H9 (cell line): Measurements from ENCODE around the gene FHOD3. TPM values are rescaled to one million over a fixed set of nuclear protein-coding genes. Genes with fewer than 3 reads are reported as not detected.

ENCODE experiments used
- DNase-seq: peaks from one replicate; pipeline ENCODE4 v3.0.0-alpha.2; 2017
- H2AFZ ChIP-seq: one replicate; pipeline ENCODE4 v1.6.1; 2013; ENCODE audit warnings: mild to moderate bottlenecking, low read length, control low read depth, moderate library complexity
- H2AK5ac ChIP-seq: 2 replicates; pipeline ENCODE4 v1.6.1; 2013; ENCODE audit warnings: low read length, control low read depth, mixed read lengths; ENCODE audit not compliant: insufficient read length
- H2BK120ac ChIP-seq: one replicate; pipeline ENCODE4 v1.6.1; 2013; ENCODE audit warnings: low read depth, mild to moderate bottlenecking, low read length, control low read depth, inconsistent platforms; ENCODE audit not compliant: poor library complexity, severe bottlenecking
- H2BK12ac ChIP-seq: 2 replicates; pipeline ENCODE4 v1.6.1; 2013; ENCODE audit warnings: low read length, control low read depth, mixed read lengths, low read depth; ENCODE audit not compliant: insufficient read length
- H2BK15ac ChIP-seq: 2 replicates; pipeline ENCODE4 v1.6.1; 2013; ENCODE audit warnings: low read depth, low read length, control low read depth
- H2BK20ac ChIP-seq: one replicate; pipeline ENCODE4 v1.6.1; 2013; ENCODE audit warnings: low read depth, mild to moderate bottlenecking, low read length, control low read depth, inconsistent platforms; ENCODE audit not compliant: poor library complexity, severe bottlenecking
- H2BK5ac ChIP-seq: 2 replicates; pipeline ENCODE4 v1.6.1; 2013; ENCODE audit warnings: low read length, control low read depth, mixed read lengths; ENCODE audit not compliant: insufficient read length
- H3K14ac ChIP-seq: 2 replicates; pipeline ENCODE4 v1.6.1; 2013; ENCODE audit warnings: low read length, control low read depth; ENCODE audit not compliant: insufficient read depth
- H3K18ac ChIP-seq: 2 replicates; pipeline ENCODE4 v1.6.1; 2013; ENCODE audit warnings: low read depth, mild to moderate bottlenecking, mixed read lengths, low read length, control low read depth; ENCODE audit not compliant: insufficient read length
- H3K23ac ChIP-seq: 2 replicates; pipeline ENCODE4 v1.6.1; 2013; ENCODE audit warnings: low read length, control low read depth, mixed read lengths, low read depth; ENCODE audit not compliant: insufficient read length
- H3K23me2 ChIP-seq: 2 replicates; pipeline ENCODE4 v1.6.1; 2013; ENCODE audit warnings: low read depth, mild to moderate bottlenecking, mixed read lengths, low read length, control low read depth; ENCODE audit not compliant: insufficient read length, poor library complexity, severe bottlenecking
- H3K27ac ChIP-seq: 2 replicates; pipeline ENCODE4 v1.5.1; 2013; ENCODE audit warnings: low read length, control low read depth, mixed read lengths, low read depth; ENCODE audit not compliant: insufficient read length
- H3K27me3 ChIP-seq: 2 replicates; pipeline ENCODE4 v1.6.1; 2013; ENCODE audit warnings: low read length, control low read depth, inconsistent platforms; ENCODE audit not compliant: insufficient read depth
- H3K4ac ChIP-seq: 2 replicates; pipeline ENCODE4 v1.6.1; 2013; ENCODE audit warnings: low read depth, mild to moderate bottlenecking, control low read depth, inconsistent platforms, low read length, moderate library complexity
- H3K4me1 ChIP-seq: 2 replicates; pipeline ENCODE4 v1.6.1; 2013; ENCODE audit warnings: low read length, control low read depth, inconsistent platforms; ENCODE audit not compliant: insufficient read depth
- H3K4me2 ChIP-seq: 2 replicates; pipeline ENCODE4 v1.6.1; 2013; ENCODE audit warnings: low read length, control low read depth, mixed read lengths; ENCODE audit not compliant: insufficient read length, insufficient read depth
- H3K56ac ChIP-seq: 2 replicates; pipeline ENCODE4 v1.6.1; 2013; ENCODE audit warnings: low read depth, mild to moderate bottlenecking, mixed read lengths, low read length, control low read depth; ENCODE audit not compliant: insufficient read length
- H3K79me1 ChIP-seq: 2 replicates; pipeline ENCODE4 v1.6.1; 2013; ENCODE audit warnings: low read depth, mild to moderate bottlenecking, moderate library complexity, low read length, control low read depth, inconsistent platforms; ENCODE audit not compliant: insufficient read depth, poor library complexity, severe bottlenecking
- H3K79me2 ChIP-seq: 2 replicates; pipeline ENCODE4 v1.6.1; 2013; ENCODE audit warnings: low read length, control low read depth, inconsistent platforms; ENCODE audit not compliant: insufficient read depth
- H3K9ac ChIP-seq: 2 replicates; pipeline ENCODE4 v1.6.1; 2013; ENCODE audit warnings: low read length, control low read depth, mixed read lengths; ENCODE audit not compliant: insufficient read length; ENCODE audit errors: extremely low read depth
- H3K9me3 ChIP-seq: one replicate; pipeline ENCODE4 v1.6.1; 2013; ENCODE audit warnings: low read depth, low read length, inconsistent platforms; ENCODE audit not compliant: control insufficient read depth
- H3T11ph ChIP-seq: one replicate; pipeline ENCODE4 v1.6.1; 2013; ENCODE audit warnings: mild to moderate bottlenecking, low read length, control low read depth, inconsistent platforms
- H4K20me1 ChIP-seq: one replicate; pipeline ENCODE4 v1.6.1; 2013; ENCODE audit not compliant: control insufficient read depth, insufficient read length, insufficient read depth
- H4K5ac ChIP-seq: 2 replicates; pipeline ENCODE4 v1.6.1; 2013; ENCODE audit warnings: low read depth, mild to moderate bottlenecking, mixed read lengths, low read length, control low read depth; ENCODE audit not compliant: insufficient read length
- H4K8ac ChIP-seq: replicated peaks from 2 replicates; pipeline ENCODE4 v1.6.1; 2013; ENCODE audit warnings: low read length, control low read depth, mixed read lengths, low read depth; ENCODE audit not compliant: insufficient read length
- H4K91ac ChIP-seq: 2 replicates; pipeline ENCODE4 v1.6.1; 2013; ENCODE audit warnings: low read depth, mild to moderate bottlenecking, moderate library complexity, mixed read lengths, low read length, control low read depth; ENCODE audit not compliant: insufficient read length
- H3K27ac Mint-ChIP-seq, 3 experiments: 2 replicates in 2 of 3; 3 replicates in 1 of 3; pipeline ENCODE4 v1.8.0; 2020 to 2021; ENCODE audit warnings: mixed read lengths in 3 of 3, mild to moderate bottlenecking in 1 of 3, moderate library complexity in 1 of 3
- H3K27me3 Mint-ChIP-seq: 2 replicates; pipeline ENCODE4 v1.8.0; 2021; ENCODE audit warnings: low read depth, mild to moderate bottlenecking, moderate library complexity, mixed read lengths
- H3K36me3 Mint-ChIP-seq, 3 experiments: 2 replicates in 2 of 3; 3 replicates in 1 of 3; pipeline ENCODE4 v1.8.0; 2020 to 2021; ENCODE audit warnings: low read depth in 3 of 3, mixed read lengths in 3 of 3; ENCODE audit not compliant: insufficient read depth in 1 of 3
- H3K4me1 Mint-ChIP-seq, 2 experiments: 2 replicates each; pipeline ENCODE4 v1.8.0; 2020; ENCODE audit warnings: mixed read lengths in 2 of 2
- H3K4me3 Mint-ChIP-seq, 2 experiments: 2 replicates in 1 of 2; 3 replicates in 1 of 2; pipeline ENCODE4 v1.8.0; 2020 to 2021; ENCODE audit warnings: mild to moderate bottlenecking in 2 of 2, mixed read lengths in 2 of 2, moderate library complexity in 1 of 2
- H3K9me3 Mint-ChIP-seq, 2 experiments: 2 replicates in 1 of 2; 3 replicates in 1 of 2; pipeline ENCODE4 v1.8.0; 2020; ENCODE audit warnings: mild to moderate bottlenecking in 2 of 2, mixed read lengths in 2 of 2, moderate library complexity in 1 of 2
- CTCF ChIP-seq: fragments of 200-600 bp; sonication (generic); conservative IDR thresholded peaks from 3 replicates; pipeline ENCODE4 v1.8.0; 2021; ENCODE audit warnings: antibody characterized with exemption, mild to moderate bottlenecking
- WGBS: extraction: QIAGEN DNeasy Blood & Tissue Kit; methylation state at CpG from one replicate; pipeline ENCODE4 v1.1.7; 2013; ENCODE audit warnings: missing lambda C conversion rate, low lambda C conversion rate, mixed read lengths; ENCODE audit not compliant: insufficient read length; ENCODE audit errors: extremely low coverage; 5-methylcytosine and 5-hydroxymethylcytosine counted together
- total RNA-seq: library from RNA; stranded (reverse); gene quantifications from 2 replicates; pipeline ENCODE4 v1.2.1, GENCODE V29; 2021

FHOD3 gene
- total RNA-seq, 1 experiment from 2014 or later: 8.0 TPM

GRCh38 chr18:36766836-36767235, 469.3 kb downstream of the FHOD3 start:
- no peak overlapping the region for H2BK15ac ChIP-seq
- H3K9me3 Mint-ChIP-seq: no peaks in the 10 kb centered on the region
- no peak overlapping the region for H4K5ac ChIP-seq
- H3K14ac ChIP-seq: no peak overlapping the region
- DNase-seq: no peak
- no peak for TF ChIP-seq CTCF
- no peak overlapping the region for H3K9ac ChIP-seq
- H3K27ac ChIP-seq: no peak overlapping the region
- no CpG with 5 or more reads among the region's 3 CpGs for WGBS
- no peak overlapping the region for H2BK12ac ChIP-seq
- H3K36me3 Mint-ChIP-seq: peaks cover 0 to 3% (median 0%) of the 10 kb centered on the region in 3 experiments; a peak in 1 of 7 replicates
- H3K4me1 ChIP-seq: peaks cover 2% of the 10 kb centered on the region; the same call in 1 of the 2 replicates
- H3K27me3 Mint-ChIP-seq: no peaks in the 10 kb centered on the region
- H4K8ac ChIP-seq: no peak overlapping the region
- H3K79me2 ChIP-seq: no peaks in the 10 kb centered on the region
- no peak overlapping the region for H3K4me2 ChIP-seq
- H3K56ac ChIP-seq: no peak overlapping the region
- H2BK5ac ChIP-seq: no peak overlapping the region
- peaks cover 8% of the 10 kb centered on the region in 2 experiments for H3K4me1 Mint-ChIP-seq
- no peaks in the 10 kb centered on the region for H3K27me3 ChIP-seq
- no peak overlapping the region for H3T11ph ChIP-seq
- no peak overlapping the region for H3K23ac ChIP-seq
- no peak overlapping the region for H4K91ac ChIP-seq
- H2BK20ac ChIP-seq: no peak overlapping the region
- no peaks in the 10 kb centered on the region for H4K20me1 ChIP-seq
- H3K18ac ChIP-seq: no peak overlapping the region
- H2AFZ ChIP-seq: no peak overlapping the region
- H3K27ac Mint-ChIP-seq: no peak overlapping the region
- no peak overlapping the region for H3K4me3 Mint-ChIP-seq
- H3K79me1 ChIP-seq: no peaks in the 10 kb centered on the region
- H3K23me2 ChIP-seq: no peaks in the 10 kb centered on the region
- H3K9me3 ChIP-seq: no peaks in the 10 kb centered on the region
- H3K4ac ChIP-seq: no peak overlapping the region
- no peak overlapping the region for H2AK5ac ChIP-seq
- H2BK120ac ChIP-seq: no peak overlapping the region
